Left lobe of liver (tissue), 2 donors: Measurements from ENCODE around the gene MARCHF4. TPM values are rescaled to one million over a fixed set of nuclear protein-coding genes. Genes with fewer than 3 reads are reported as not detected.
"Not testable (repeated sequence)": the region's sequence is repeated elsewhere in the genome, so short reads cannot be mapped to it uniquely, and the experiment has no call there.

ENCODE experiments used
- ATAC-seq: fragments of 200-7000 bp; cut with Tn5 transposase; one replicate; pipeline ENCODE4 v1.9.1; 2020; ENCODE audit warnings: mild to moderate bottlenecking, moderate library complexity
- DNase-seq: peaks from one replicate; pipeline ENCODE4 v3.0.0-alpha.2; 2020; ENCODE audit warnings: low spot score
- total RNA-seq: library from RNA; stranded (reverse); gene quantifications from one replicate; pipeline ENCODE4 v1.2.1, GENCODE V29; 2021
- donor health status: DM: no; HTN: no; CAD: no; lungs with moderate emphysema.
- donor health status: DM: no; HTN: yes; CAD: no.

MARCHF4 gene
- total RNA-seq, 1 donor from 2014 or later, result not detected

GRCh38 chr2:216392018-216392562 is 19.8 kb upstream of the MARCHF4 start:
- ATAC-seq (no peak), DNase-seq (no peak)

DNA sequence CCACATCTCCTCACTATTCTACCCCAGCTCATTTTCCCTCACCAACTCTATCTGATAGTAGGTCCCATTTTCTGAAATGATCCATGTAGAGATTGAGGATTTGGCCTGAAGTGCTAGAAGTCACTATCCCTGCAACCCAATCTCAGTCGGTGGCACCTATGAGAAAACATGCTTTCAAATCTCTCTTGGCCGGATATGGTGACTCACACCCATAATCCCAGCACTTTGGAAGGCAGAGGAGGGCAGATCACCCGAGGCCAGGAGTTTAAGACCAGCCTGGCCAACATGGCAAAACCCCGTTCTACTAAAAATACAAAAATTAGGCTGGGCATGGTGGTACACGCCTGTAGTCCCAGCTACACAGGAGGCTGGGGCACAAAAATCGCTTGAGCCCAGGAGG is 19.1 kb upstream of the MARCHF4 start:
- ATAC-seq (no peak), DNase-seq (no peak)

GRCh38 chr2:216389570-216389969 is 17.3 kb upstream of the MARCHF4 start:
- no peak for ATAC-seq

GRCh38 chr2:216388046-216388884 is 16.0 kb upstream of the MARCHF4 start:
- ATAC-seq (no peak), DNase-seq (no peak)

More at GRCh38 chr2:216389570-216389969, 17.3 kb upstream of the MARCHF4 start:
- DNase-seq, result no peak

DNA sequence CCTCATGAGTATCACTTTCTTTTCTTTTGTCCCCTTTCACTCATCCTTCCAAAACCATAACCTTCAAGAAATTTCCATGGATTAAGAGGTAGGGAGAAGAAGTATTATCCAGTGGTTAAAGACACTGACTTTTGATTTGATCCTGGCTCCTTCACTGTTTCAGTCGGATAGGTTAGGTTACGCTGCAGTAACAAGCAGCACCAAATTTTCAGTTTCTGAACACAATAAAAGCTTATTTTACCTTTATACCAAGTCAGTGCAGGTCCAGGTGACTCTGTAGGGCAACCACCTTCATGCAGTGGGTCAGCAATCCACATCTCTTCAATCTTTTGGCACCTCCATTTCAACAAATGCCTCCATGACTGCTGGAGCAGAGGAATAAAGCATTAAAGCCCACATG is 15.0 kb upstream of the MARCHF4 start:
- DNase-seq (no peak), ATAC-seq (no peak)

DNA sequence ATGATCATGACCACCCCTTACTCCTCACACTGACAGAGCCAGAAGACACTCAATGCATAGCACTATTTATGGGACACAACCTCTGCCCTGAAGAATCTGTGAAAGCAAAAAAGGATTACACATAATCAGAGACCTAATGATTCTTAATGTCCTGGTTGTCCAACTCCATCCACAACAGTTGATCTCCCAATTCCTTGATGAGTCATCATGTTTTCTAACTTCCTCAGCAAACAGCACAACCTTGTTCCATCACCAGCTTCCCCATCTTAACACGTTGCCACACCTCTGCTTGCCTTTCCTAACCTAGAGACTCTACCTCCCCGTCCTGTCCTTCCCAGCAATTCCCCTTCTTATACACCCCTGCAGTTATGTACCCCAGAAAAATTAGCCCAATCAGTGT is 13.2 kb upstream of the MARCHF4 start:
- ATAC-seq, result no peak

DNA sequence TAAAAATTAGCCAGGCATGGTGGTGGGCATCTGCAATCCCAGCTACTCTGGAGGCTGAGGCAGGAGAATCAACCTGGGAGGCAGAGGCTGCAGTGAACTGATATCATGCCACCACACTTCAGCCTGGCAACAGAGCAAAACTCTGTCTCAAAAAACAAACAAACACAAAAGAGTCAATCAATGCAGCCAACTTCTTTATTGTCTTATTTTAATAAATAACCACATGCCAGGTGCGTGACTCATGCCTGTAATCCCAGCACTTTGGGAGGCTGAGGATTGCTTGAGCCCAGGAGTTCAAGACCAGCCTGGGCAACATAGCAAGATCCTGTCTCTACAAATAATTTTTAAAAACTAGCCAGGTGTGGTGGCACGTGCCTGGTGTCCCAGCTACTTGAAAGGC is 12.1 kb upstream of the MARCHF4 start:
- ATAC-seq, DNase-seq: not testable (repeated sequence)

More for the DNA sequence above, 13.2 kb upstream of the MARCHF4 start:
- DNase-seq, result no peak

DNA sequence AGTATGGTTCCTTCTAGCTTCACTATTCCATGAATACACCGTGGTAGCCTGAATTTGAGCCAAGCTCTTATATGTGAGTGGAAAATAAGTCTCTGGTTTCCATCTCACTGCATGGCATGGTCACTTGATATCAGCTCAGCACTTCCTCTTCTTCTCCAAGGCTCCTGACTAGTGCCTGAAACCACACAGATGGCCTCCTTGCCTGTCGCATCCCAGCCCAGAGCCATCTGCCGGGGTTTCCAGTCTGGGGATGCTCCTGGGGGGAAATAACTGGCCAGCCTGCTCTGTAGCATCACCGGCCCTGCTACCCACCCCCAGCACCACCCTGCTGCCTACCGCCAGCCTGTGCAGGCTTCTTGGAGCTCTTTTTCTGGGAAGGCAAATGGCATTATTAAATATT is 7.7 kb upstream of the MARCHF4 start:
- ATAC-seq, result no peak
- DNase-seq, result no peak

GRCh38 chr2:216375286-216375685 is 3.0 kb upstream of the MARCHF4 start:
- no peak for DNase-seq
- ATAC-seq, result no peak

GRCh38 chr2:216373896-216374295 is 1.6 kb upstream of the MARCHF4 start:
- DNase-seq, result no peak
- ATAC-seq, result no peak

- DNase-seq, result no peak
- ATAC-seq, result no peak
Observed at GRCh38 chr2:216372761-216373291, 543 bp upstream of the MARCHF4 start.

DNA sequence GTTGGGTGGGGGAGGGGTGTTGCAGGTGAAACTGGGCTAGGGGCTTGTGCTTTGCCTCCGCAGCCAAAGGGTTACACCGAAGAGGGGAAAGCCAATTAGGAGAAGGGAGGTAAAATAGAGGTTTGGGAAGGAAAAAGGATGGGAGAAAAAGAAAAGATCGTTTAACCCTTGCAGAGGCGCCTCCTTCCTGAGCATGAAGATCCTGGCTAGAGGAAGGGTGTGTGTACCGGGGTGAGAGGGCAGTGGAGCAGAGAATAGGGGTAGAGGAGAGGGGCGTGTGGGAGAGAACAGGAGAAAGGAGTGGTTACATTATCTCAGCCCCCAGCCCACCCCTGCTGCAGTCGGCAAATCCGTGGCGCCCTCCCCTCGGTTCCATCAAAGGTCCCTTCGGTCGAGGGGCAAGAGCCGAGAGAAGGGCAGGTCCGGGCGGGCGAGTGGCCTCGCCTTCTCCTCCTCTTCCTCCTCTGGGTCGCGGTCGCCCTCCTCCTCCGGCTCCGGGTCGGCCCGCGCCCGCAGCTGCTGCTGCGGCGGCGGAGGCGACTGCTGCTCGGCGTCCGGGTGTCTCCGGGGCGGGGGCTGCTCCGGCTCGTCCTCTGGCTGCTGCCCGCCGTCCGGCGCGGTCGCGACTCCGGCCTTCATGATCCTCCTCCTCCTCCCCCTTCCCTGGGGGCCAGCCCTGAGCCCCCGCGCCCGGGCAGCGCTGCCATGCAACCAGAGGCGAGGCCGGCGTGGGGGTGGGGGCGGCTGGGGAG is 1.1 kb downstream of the MARCHF4 start:
- ATAC-seq (no peak), DNase-seq (no peak)

DNA sequence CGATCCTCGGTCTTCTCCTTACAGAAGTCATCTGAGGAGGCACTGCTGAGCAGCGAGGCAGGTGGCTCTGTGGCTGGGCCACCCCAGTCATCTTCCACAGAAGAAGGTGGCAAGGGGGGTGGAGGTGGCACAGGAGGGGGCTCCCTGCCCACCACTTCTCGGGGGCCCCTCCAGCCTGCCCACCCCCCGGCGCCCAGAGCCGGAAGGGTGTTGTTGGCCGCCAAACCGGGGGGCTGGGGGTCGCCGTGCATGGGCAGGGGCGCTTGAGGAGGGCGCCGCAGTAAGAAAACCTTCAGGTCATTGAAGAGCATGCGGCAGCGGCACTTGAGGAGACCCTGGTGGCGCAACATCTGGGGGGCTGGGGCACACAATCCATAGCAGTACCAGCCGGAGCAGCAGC is 2.5 kb downstream of the MARCHF4 start:
- ATAC-seq (no peak), DNase-seq (no peak)

- ATAC-seq, result peak; percentile 68
Observed at GRCh38 chr2:216366777-216367471, 5.4 kb downstream of the MARCHF4 start.

DNA sequence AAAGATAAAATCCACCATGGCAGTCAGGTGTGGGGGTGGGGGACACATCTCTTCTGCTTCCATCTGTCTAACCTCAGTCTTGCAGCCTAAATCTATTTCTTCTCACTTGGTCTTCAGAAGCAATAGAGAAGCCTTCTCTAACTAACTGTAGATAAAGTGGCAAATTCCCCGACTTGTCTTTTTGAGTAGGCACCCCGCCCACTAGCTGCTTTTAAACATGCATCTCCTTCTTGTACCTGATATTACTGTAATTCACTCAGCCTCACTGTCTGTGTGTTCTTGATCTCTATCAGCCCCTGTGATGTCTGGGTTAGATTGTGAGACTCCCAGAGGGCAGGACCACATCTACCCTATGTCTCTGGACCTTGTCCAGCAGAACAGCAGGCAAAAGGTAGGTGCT is 6.8 kb downstream of the MARCHF4 start:
- ATAC-seq, result no peak
- no peak for DNase-seq

More at GRCh38 chr2:216366777-216367471, 5.4 kb downstream of the MARCHF4 start:
- no peak for DNase-seq

DNA sequence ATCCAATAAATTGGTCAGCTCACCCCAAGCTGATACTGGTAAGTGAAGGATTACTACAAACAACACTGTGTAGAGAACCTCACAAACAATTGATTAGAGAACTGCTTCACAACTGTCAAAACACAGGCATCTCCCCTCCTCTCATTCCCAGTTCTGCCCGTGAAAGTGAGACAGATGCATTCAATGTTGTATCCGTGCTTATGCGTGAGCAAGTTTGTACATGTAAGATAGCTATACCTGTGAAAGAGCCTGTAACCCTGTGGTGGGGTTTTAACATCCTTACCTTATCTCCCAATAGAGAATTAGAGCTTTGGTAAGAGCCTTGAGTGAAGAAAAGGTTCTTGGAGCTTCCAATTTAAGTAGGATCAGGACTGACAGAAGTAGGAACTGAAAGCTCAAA is 9.1 kb downstream of the MARCHF4 start:
- no peak for DNase-seq
- no peak for ATAC-seq

DNA sequence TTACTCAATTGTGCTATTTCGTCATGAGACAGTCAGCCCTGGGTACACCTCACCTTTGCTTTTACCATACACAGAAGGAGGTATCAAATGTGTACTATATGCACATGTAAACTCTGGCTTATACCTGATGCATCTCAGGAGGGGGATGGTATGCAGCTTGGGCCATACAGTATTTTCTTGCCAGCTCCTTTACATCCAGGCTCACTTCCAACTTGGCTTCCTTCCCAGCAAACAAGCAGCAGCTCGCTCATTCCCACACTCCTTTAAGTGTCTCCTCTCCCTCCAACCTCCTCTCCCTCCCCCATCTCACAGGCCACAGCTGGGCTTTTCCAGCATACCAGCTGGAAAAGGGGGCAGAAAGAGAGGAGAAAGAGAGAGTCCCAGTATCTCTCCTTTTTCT is 9.6 kb downstream of the MARCHF4 start:
- ATAC-seq (no peak), DNase-seq (no peak)

DNA sequence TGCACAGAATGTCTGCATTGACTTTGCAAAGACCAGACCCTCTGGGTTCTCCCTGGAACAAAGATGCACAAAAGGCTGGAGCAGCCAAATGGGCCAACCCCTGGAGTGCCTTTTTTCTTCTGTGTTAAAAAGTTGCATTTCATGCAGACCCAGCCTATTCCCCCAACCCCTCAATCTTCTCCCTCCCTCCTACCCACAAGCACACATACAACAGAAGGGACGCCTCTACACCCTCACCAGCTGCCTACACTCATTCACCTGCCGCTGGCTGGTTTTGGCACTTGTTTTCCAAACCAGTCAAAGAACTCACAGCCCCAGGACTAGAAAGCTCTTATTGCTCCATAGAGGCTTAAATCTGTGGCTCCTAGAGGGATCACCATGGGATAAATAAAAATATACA is 16.6 kb downstream of the MARCHF4 start:
- ATAC-seq (no peak), DNase-seq (no peak)

- DNase-seq, result peak; percentile 28
- no peak for ATAC-seq
Observed at GRCh38 chr2:216354306-216354705, 18.0 kb downstream of the MARCHF4 start.

DNA sequence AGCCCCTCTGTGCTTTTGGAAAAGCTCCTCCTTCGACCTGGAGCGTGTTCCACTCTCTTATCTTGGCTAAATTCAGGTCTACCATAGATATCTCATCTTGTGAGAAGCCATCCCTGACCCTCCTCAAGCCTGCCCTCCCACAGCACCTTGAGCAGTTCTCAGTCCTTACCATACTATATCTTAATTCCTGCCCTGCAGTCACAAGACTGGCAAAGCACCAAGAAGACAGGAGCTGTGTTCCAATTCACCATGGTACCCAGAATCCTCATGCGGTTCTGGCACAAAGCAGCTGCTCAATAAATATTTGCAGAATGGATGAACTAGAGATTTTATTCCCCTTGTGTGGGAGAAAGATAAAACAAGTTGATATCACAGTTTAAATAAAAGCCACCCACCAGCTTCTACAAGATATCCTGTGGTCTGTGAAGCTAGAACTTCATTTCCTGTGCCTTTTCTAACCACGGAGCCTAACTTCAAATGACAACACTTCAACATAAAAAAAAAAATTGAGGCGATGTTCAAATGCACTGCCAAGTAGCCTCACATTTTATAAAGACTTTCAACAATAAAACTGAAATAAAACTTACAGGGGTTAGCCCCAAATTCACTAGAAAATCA is 19.5 kb downstream of the MARCHF4 start:
- no peak for ATAC-seq
- peak; percentile 10 for DNase-seq
